ENCODE measurements around the gene KCNMA1. TPM values are rescaled to one million over a fixed set of nuclear protein-coding genes. Genes with fewer than 3 reads are reported as not detected.
A peak's percentile ranks its signal among the peaks of the same experiment; 100 is the strongest.

Gene KCNMA1
- total RNA-seq, 8 experiments from 2014 or later = 4.3 to 81.4 (median 17.3) TPM

DNA sequence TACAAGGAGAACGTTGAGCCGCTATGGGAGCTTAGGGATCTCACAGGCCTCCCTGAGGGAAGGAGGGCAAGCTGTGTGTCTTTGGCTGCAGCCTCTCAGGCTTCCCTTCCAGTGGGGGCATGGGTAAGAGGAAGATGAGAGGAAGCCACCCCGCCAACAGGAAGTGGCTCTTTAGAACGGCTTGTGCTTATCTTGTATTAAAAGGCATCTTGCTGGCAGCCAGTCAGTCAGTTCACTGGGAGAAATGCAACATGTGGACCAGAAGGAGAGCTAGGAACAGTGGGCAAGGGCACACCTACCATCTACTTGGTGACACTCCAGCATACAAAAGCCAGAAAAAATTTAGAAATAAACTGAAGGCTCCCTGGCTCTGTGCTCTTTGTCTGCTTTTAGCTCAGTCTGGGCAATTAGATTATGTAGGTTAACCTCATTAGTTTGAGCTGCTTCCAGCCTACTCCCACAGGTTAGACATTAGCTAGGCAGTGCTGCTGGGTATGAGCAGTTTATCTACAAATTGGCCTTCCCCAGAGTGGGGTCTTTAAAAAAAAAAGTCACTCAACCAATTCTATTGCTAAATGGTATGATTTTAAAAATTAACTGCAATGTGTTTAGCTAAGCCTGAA, 595.9 kb downstream of the KCNMA1 start:
- in situ Hi-C loops (cut with MboI; ENCODE audit: low pct_unique_long_range_greater_than_20kb in 2 of 9, low sequenced_read_pairs in 9 of 9, unreplicated experiment in 9 of 9) = no loop called here
- no peak overlapping the region for H3K4me3 ChIP-seq
- WGBS, 10 experiments = 60 to 100% (median 75%) methylated on average over 1 to 4 of the region's 4 CpGs; no CpG with 5 or more reads in 5 of the 10 experiments
- no peak overlapping the region for H3K27ac ChIP-seq
- peaks cover 9 to 20% of the 10 kb centered on the region in 2 donors for H3K4me1 ChIP-seq (replicated peaks in 1 of 2)
- no peak for ATAC-seq (replicated peaks in 6 of 8)

DNA sequence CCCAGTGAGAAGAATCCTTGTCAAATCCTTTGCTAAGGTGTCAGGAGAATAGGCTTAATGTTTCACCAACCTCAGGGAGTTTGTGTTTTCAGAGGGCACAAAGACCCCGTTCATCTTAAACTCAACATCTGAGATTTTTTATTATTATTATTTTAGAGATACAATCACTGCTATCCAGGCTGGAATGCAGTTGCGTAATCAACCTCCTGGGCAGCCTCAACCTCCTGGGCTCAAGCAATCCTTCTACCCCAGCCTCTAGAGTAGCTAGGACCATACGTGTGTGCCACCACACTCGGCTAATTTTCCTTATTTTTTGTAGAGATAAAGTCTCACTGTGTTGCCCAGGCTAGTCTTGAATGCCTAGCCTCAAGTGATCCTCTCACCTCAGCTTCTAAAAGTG, 599.2 kb downstream of the KCNMA1 start:
- ATAC-seq (replicated peaks in 6 of 8) = no peak
- 37 to 100% (median 92%) methylated on average over 1 to 4 of the region's 4 CpGs; no CpG with 5 or more reads in 2 of the 10 experiments for WGBS, 10 experiments
- H3K4me1 ChIP-seq (replicated peaks in 1 of 2) = peaks cover 3 to 22% of the 10 kb centered on the region in 2 donors
- no peak overlapping the region for H3K27ac ChIP-seq
- in situ Hi-C loops (cut with MboI; ENCODE audit: low pct_unique_long_range_greater_than_20kb in 2 of 9, low sequenced_read_pairs in 9 of 9, unreplicated experiment in 9 of 9) = no loop called here
- no peak overlapping the region for H3K4me3 ChIP-seq

DNA sequence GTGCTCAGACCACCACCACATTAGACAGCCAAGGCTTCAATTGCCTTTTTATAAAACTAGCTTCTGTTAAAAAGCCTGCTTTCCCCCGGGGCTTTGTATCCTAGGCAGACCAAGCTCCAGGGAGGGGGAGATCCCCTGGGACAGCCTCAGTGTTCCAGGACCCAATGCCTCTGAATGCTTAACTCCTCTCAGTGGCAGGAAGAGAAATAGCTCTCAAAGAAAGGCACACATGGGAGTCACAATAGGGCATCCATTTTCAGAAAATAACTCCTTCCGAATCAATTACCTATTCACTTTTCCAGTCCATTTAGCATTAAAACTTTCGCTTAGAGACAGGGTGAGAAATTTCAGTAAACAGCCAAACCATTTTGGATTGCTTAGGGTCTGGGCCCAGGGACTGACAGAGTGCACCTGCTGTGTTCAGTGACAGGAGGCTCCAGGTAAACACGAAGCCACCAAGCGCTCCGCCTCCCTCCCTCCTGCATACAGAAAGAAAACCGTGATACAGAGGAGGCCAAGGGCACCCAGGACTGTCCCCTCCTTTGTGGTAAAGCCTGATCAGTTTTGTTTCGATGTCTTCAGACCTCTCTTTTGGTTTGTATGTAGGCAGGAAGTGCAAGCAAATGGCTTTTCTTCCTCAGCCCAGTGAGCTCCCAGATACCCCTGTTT, 599.7 kb downstream of the KCNMA1 start:
- in situ Hi-C loops (cut with MboI; ENCODE audit: low pct_unique_long_range_greater_than_20kb in 2 of 9, low sequenced_read_pairs in 9 of 9, unreplicated experiment in 9 of 9) = no loop called here
- Histone ChIP-seq H3K4me3 (no peak overlapping the region), H3K4me1 (replicated peaks in 1 of 2) (peaks cover 3 to 22% of the 10 kb centered on the region in 2 donors), H3K27ac (peak overlapping the region in 1 of 2 donors; percentile 13)
- WGBS, 10 experiments = 7 to 100% (median 35%) methylated on average over 2 to 7 of the region's 8 CpGs; no CpG with 5 or more reads in 1 of the 10 experiments
- ATAC-seq (replicated peaks in 6 of 8) = peak in 5 of 8 experiments; percentile 82 to 97 (median 88)

DNA sequence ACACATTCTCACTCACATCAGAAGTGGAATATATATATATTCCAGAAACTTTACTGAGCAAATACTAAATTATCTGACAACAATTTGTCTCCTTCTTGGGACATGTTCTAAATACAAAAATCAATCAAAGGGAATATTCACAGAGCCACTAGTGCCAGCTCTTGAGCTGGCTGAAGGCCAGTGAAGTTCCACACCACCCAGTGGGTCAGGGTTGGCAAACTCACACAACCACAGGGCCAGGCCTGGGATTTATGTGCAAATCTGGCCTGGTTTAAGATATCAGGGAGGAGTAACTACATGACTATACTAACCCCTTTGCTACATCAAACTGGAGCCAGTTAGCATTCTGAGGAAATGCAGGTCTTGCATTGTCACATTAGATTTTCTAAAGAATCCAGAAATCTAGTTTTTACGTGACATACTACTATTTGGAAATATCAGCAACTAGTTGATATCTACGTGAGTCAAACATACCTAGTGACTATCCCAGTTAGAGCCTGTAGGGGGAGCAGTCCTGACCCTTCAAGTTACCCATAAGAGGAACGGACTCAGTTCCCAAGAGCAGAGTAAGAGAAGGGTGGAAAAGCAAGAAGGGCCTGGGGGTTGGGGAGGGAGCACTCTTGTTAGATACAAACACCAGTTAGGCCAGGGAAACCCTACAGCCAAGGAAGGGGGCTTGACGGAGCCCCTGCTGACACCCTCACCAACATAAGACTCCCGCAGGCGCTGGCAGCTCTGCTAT, 600.4 kb downstream of the KCNMA1 start:
- 0 to 100% (median 52%) methylated on average over 1 to 3 of the region's 6 CpGs; no CpG with 5 or more reads in 4 of the 10 experiments for WGBS, 10 experiments
- ATAC-seq (replicated peaks in 6 of 8) = peak in 6 of 8 experiments; percentile 45 to 63 (median 56)
- no peak overlapping the region for H3K4me3 ChIP-seq
- peak overlapping the region in 1 of 2 donors; percentile 13 for H3K27ac ChIP-seq
- peaks cover 3 to 22% of the 10 kb centered on the region in 2 donors for H3K4me1 ChIP-seq (replicated peaks in 1 of 2)
- in situ Hi-C loops (cut with MboI; ENCODE audit: low pct_unique_long_range_greater_than_20kb in 2 of 9, low sequenced_read_pairs in 9 of 9, unreplicated experiment in 9 of 9) = no loop called here

DNA sequence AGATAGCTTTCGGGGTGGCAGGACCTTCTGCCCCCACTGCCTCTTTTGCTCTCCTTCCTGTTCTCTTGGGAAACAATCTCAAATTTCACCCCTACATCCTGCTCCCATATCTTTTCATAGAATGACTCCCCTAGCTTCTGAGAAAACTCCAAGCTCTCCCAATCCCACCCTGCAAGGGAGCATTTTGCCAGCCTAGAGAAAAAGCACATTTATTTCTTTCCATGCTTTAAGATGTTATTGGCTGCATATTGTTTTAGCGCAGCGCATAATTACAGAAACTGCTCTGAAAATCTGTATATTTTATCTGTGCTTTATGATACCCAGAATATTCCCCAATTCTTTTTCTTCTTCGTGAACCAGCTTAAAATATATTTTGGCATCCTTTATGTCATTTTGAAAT, 601.3 kb downstream of the KCNMA1 start:
- no peak for ATAC-seq (replicated peaks in 6 of 8)
- no peak overlapping the region for H3K4me3 ChIP-seq
- H3K27ac ChIP-seq = no peak overlapping the region
- H3K4me1 ChIP-seq (replicated peaks in 1 of 2) = peaks cover 3 to 22% of the 10 kb centered on the region in 2 donors
- in situ Hi-C loops (cut with MboI; ENCODE audit: low pct_unique_long_range_greater_than_20kb in 2 of 9, low sequenced_read_pairs in 9 of 9, unreplicated experiment in 9 of 9) = no loop called here
- WGBS, 10 experiments = 50 to 100% (median 94%) methylated on average over 1 to 4 of the region's 4 CpGs

DNA sequence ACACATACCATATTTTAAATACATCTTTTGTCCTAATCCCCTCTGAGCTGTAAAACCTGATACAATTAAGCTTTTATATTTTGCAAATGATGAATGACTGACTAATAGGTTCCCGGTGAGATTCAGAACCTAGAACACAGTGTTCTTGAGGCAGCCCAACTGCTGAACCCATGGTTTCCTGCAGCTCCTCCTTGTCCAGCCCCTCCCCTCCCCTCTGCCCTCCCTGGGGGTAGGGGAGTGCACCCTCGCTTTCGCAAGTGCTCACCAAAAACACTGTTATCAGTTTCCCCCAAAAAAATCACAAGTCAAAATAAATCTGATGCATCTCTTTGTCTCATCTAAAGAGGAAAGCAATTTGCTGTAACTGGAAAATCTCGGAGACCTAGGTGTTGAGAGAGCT, 602.8 kb downstream of the KCNMA1 start:
- Histone ChIP-seq H3K27ac (no peak overlapping the region), H3K4me1 (replicated peaks in 1 of 2) (peaks cover 10 to 32% of the 10 kb centered on the region in 2 donors), H3K4me3 (no peak overlapping the region)
- WGBS, 10 experiments = 60 to 100% (median 83%) methylated on average over 1 to 3 of the region's 4 CpGs; no CpG with 5 or more reads in 2 of the 10 experiments
- no peak for ATAC-seq (replicated peaks in 6 of 8)
- in situ Hi-C loops (cut with MboI; ENCODE audit: low pct_unique_long_range_greater_than_20kb in 2 of 9, low sequenced_read_pairs in 9 of 9, unreplicated experiment in 9 of 9) = no loop called here

DNA sequence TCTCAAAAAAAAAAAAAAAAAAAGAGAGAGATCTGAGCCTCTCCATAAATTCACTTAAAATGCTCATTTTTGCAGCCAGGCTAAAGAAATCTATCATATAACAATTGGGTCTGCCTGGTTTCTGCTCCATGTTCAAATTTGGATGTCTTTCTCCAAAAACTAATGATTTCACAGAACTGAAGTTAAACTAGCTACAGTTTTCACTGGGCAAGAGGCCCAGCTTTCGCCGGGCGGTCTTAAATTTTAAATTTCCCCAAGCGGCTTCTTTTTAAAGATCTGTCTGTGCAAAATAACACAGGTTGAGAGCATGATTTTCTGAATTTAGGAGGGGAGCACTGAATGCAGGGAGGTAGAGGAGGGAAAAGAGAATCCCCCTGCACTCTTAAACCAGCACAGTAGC, 603.4 kb downstream of the KCNMA1 start:
- in situ Hi-C loops (cut with MboI; ENCODE audit: low pct_unique_long_range_greater_than_20kb in 2 of 9, low sequenced_read_pairs in 9 of 9, unreplicated experiment in 9 of 9) = no loop called here
- Histone ChIP-seq H3K27ac (no peak overlapping the region), H3K4me3 (no peak overlapping the region), H3K4me1 (replicated peaks in 1 of 2) (peaks cover 15 to 37% of the 10 kb centered on the region in 2 donors)
- WGBS, 10 experiments = 78 to 100% (median 89%) methylated on average over 1 to 4 of the region's 4 CpGs; no CpG with 5 or more reads in 3 of the 10 experiments
- ATAC-seq (replicated peaks in 6 of 8) = no peak

DNA sequence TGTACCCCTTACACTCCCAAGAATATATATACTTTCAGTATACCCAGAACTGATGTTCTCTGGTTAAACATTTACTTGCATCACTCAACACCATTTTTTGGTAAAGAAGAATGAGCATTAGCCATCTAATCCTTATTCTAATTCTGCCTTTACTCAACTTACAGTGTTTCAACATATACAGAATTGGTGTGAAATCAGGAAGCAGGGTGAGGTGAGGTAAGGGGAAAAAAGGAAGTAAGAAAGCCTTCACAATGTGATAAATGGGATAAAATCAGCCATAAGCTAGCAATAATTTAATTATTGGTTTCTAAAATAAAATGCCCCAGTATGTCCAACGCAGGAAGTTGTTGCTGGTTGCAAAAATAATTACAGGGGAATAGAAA, 605.4 kb downstream of the KCNMA1 start:
- in situ Hi-C loops (cut with MboI; ENCODE audit: low pct_unique_long_range_greater_than_20kb in 2 of 9, low sequenced_read_pairs in 9 of 9, unreplicated experiment in 9 of 9) = no loop called here
- no peak for ATAC-seq (replicated peaks in 6 of 8)
- H3K27ac ChIP-seq = no peak overlapping the region
- peaks cover 16 to 32% of the 10 kb centered on the region in 2 donors for H3K4me1 ChIP-seq (replicated peaks in 1 of 2)
- WGBS, 10 experiments = 0 to 88% (median 78%) methylated on average over 1 of the region's 1 CpG; no CpG with 5 or more reads in 1 of the 10 experiments
- H3K4me3 ChIP-seq = no peak overlapping the region

DNA sequence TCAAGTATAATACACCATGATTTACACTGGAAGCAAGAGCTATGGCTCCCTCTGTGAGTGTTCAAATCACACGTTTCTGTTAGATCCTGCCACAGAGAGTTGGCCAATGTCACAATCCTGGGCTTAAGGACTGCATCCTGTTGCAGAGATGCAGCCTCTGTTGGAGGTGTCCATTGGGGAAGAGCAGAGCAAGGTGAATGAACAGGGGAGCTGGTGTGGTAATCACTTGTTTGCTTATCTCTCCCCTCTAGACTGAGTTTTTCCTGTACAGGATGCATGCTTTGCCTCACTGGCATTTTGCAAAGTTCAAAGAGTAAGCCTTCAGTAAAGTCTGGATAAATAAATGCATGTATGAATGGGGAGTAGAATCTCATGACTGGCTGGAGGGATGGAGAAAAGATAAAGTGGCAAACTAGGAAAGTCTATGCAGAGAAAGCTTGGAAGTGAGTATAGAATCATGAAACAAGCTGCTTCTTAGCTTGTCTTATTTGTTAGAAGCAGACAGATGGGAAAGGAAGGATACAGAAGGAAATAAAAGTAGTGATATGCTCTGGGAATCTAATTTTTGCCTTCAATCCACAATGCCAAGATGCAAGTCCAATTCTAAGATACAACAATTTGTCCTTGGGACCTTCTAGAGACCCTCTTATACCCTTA, 605.9 kb downstream of the KCNMA1 start:
- Histone ChIP-seq H3K4me3 (no peak overlapping the region), H3K4me1 (replicated peaks in 1 of 2) (peaks cover 13 to 27% of the 10 kb centered on the region in 2 donors), H3K27ac (no peak overlapping the region)
- WGBS, 10 experiments = 20 to 80% (median 76%) methylated on average over 1 of the region's 1 CpG; no CpG with 5 or more reads in 6 of the 10 experiments
- no peak for ATAC-seq (replicated peaks in 6 of 8)
- in situ Hi-C loops (cut with MboI; ENCODE audit: low pct_unique_long_range_greater_than_20kb in 2 of 9, low sequenced_read_pairs in 9 of 9, unreplicated experiment in 9 of 9) = no loop called here

DNA sequence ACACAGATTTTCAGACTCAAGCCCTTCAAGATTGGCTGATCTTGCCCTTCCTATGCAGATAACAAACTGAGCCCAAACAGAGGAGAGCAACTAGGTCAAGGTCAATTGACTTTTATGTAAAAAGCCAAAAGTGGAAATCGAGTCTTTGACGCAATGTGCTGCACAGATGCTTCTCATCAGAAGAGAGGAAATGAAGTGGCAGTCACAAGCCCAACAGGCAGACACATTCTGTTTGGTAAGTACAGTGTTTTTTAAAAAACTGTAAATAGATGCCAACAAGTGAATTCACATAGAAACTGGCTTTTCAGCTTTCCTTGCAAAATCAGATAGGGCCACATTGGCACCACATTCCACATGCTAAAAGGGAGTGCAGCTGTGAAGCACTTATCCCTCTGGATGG, 606.6 kb downstream of the KCNMA1 start:
- Histone ChIP-seq H3K4me1 (replicated peaks in 1 of 2) (peaks cover 13 to 22% of the 10 kb centered on the region in 2 donors), H3K27ac (no peak overlapping the region), H3K4me3 (no peak overlapping the region)
- ATAC-seq (replicated peaks in 6 of 8) = no peak
- 11 to 100% (median 83%) methylated on average over 2 of the region's 2 CpGs; no CpG with 5 or more reads in 4 of the 10 experiments for WGBS, 10 experiments
- in situ Hi-C loops (cut with MboI; ENCODE audit: low pct_unique_long_range_greater_than_20kb in 2 of 9, low sequenced_read_pairs in 9 of 9, unreplicated experiment in 9 of 9) = no loop called here

DNA sequence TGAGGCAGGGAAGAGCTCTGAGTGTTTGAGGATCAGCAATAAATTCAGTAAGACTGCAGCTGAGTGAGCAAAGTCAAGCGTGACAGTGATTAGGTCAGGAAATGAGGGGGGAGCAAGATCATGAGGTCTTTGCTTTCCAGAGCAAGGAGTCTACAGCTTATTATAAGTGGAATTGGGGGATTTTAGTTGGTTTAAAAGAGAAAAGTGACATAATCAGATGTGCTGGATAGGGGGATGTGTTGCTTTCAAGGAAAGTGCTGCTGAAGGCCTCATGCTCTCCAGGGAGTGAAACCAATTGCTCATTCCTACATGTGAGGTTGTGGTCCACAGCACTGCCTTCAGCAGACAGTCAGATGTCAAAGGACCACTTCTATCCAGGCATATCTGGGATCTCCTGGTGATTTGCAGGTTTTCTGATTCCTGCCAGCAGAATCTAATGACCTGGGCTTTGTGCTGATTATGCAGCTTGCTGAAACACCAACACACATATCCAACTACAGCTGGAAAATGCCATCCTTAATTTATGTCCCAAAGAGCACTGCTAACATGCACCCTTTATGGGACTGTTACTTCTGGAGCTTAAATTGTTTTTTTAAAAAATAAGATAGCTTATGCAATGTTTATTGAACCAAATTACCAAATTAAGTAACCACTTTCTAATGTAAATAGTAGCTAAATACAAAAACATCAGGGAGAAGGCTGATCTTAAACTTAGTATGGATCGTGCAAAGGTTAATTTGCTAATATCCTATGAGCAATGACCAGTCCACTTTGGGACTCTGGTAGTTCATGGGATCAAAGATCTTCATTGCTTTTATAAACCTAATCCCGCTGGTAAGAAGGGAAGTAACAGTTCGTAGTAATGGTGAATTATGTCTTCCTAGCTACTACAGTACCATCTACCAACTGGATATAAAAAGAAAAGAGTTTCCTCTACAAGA, 607.6 kb downstream of the KCNMA1 start:
- H3K4me1 ChIP-seq (replicated peaks in 1 of 2) = peaks cover 13 to 22% of the 10 kb centered on the region in 2 donors
- H3K4me3 ChIP-seq = no peak overlapping the region
- in situ Hi-C loops (cut with MboI; ENCODE audit: low pct_unique_long_range_greater_than_20kb in 2 of 9, low sequenced_read_pairs in 9 of 9, unreplicated experiment in 9 of 9) = no loop called here
- ATAC-seq (replicated peaks in 6 of 8) = peak in 6 of 8 experiments; percentile 18 to 95 (median 94)
- H3K27ac ChIP-seq = peak overlapping the region; percentile 24 to 37
- 43 to 86% (median 75%) methylated on average over 1 to 4 of the region's 4 CpGs; no CpG with 5 or more reads in 1 of the 10 experiments for WGBS, 10 experiments

DNA sequence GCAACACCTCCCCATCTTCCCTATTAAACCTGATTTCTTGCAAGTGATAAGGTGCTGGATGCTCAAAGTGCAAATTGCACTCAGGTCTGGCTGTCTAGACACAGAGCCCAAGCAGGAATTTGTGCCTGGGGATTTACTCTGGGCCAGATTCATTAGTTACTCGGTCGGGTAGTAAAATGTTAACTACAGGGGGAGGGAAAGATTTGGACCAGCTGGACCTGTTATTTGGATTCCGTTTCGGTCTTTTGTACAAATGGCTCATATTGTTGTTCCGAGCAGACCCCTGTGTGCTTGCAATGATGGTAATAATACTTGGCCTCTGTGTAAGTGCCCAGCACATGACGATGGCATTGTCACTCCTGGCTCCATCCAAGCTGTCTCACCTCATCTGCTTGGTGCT, 609.6 kb downstream of the KCNMA1 start:
- no peak overlapping the region for H3K4me3 ChIP-seq
- no peak for ATAC-seq (replicated peaks in 6 of 8)
- 65 to 100% (median 80%) methylated on average over 1 to 6 of the region's 6 CpGs; no CpG with 5 or more reads in 1 of the 10 experiments for WGBS, 10 experiments
- H3K4me1 ChIP-seq (replicated peaks in 1 of 2) = peaks cover 13 to 22% of the 10 kb centered on the region in 2 donors
- no peak overlapping the region for H3K27ac ChIP-seq
- in situ Hi-C loops (cut with MboI; ENCODE audit: low pct_unique_long_range_greater_than_20kb in 2 of 9, low sequenced_read_pairs in 9 of 9, unreplicated experiment in 9 of 9) = no loop called here
